Hepatocyte (in vitro differentiated cells): ENCODE measurements around the gene NBAS.

Source experiments
- CTCF ChIP-seq: fragments of 200-600 bp; sonication (generic); IDR thresholded peaks from 2 replicates; pipeline ENCODE4 v1.5.1; 2016; ENCODE audit warnings: antibody characterized with exemption, mild to moderate bottlenecking; ENCODE audit not compliant: poor library complexity
- EZH2 ChIP-seq: fragments of 200-600 bp; sonication (generic); IDR thresholded peaks from 2 replicates; pipeline ENCODE4 v1.6.1; 2016; ENCODE audit warnings: antibody characterized with exemption, mild to moderate bottlenecking, borderline replicate concordance

GRCh38 chr2:15287447-15288184 is 273.5 kb downstream of the NBAS start:
- TF ChIP-seq EZH2 (no peak), CTCF (no peak)
